Spleen (tissue), 11 donors: ENCODE data around the gene FOXC2. TPM values are rescaled to one million over a fixed set of nuclear protein-coding genes. Genes with fewer than 3 reads are reported as not detected.

ENCODE experiments used
- DNase-seq: peaks from one replicate; pipeline ENCODE4 v3.0.0-alpha.2; 2020
- H3K27ac ChIP-seq, 8 donors: fragments of 200-600 bp; sonication (generic) in 7 of 8; 1 replicate in 4 of 8; 2 replicates in 4 of 8; pipeline versions ENCODE4 v1.5.0 to v1.8.0; 2016 to 2021; ENCODE audit warnings: inconsistent platforms in 4 of 8, mild to moderate bottlenecking in 4 of 8, moderate library complexity in 1 of 8
- H3K27me3 ChIP-seq, 7 donors: fragments of 200-600 bp; sonication (generic) in 6 of 7; replicated peaks in 1 of 7; 1 replicate in 4 of 7; 2 replicates in 3 of 7; pipeline versions ENCODE4 v1.5.0 to v1.8.0; 2016 to 2021; ENCODE audit warnings: inconsistent platforms in 3 of 7, mild to moderate bottlenecking in 1 of 7
- H3K36me3 ChIP-seq, 6 donors: fragments of 200-600 bp; sonication (generic) in 5 of 6; 1 replicate in 4 of 6; 2 replicates in 2 of 6; pipeline versions ENCODE4 v1.5.0 to v1.8.0; 2016 to 2021; ENCODE audit warnings: inconsistent platforms in 2 of 6
- H3K4me1 ChIP-seq, 6 donors: fragments of 200-600 bp; sonication (generic) in 5 of 6; 1 replicate in 3 of 6; 2 replicates in 3 of 6; pipeline versions ENCODE4 v1.5.0 to v1.8.0; 2016 to 2021; ENCODE audit warnings: inconsistent platforms in 3 of 6
- H3K4me3 ChIP-seq, 8 donors: fragments of 200-600 bp; sonication (generic) in 7 of 8; 1 replicate in 4 of 8; 2 replicates in 4 of 8; pipeline versions ENCODE4 v1.5.0 to v1.8.0; 2016 to 2021; ENCODE audit warnings: inconsistent platforms in 4 of 8, mild to moderate bottlenecking in 4 of 8, moderate library complexity in 2 of 8
- H3K9me3 ChIP-seq, 8 donors: fragments of 200-600 bp; sonication (generic) in 7 of 8; 1 replicate in 4 of 8; 2 replicates in 4 of 8; pipeline versions ENCODE4 v1.5.0 to v1.8.0; 2016 to 2021; ENCODE audit warnings: inconsistent platforms in 4 of 8
- POLR2A ChIP-seq, 3 donors: fragments of 450-650 bp; IDR thresholded peaks; one replicate each; pipeline ENCODE4 v1.5.1; 2017; ENCODE audit warnings: antibody characterized with exemption in 3 of 3, mild to moderate bottlenecking in 1 of 3
- POLR2AphosphoS5 ChIP-seq, 3 donors: sonication (generic); formaldehyde crosslinking; IDR thresholded peaks; one replicate each; pipeline ENCODE4 v1.5.1; 2017; ENCODE audit warnings: antibody characterized with exemption in 3 of 3
- WGBS, 5 donors: extraction: QIAGEN DNeasy Blood & Tissue Kit in 3 of 5; methylation state at CpG; one replicate each; pipeline versions ENCODE4 v1.1.5 to v1.1.7; 2013 to 2018; 5-methylcytosine and 5-hydroxymethylcytosine counted together
- intact Hi-C: fragments of 100-400 bp; cut with DNase I; formaldehyde crosslinking; loops from one replicate; pipeline ENCODE4 v1.15.0; 2023; ENCODE audit warnings: low total_unique reads
- polyA plus RNA-seq, 3 donors: library from polyadenylated mRNA; stranded (reverse); fragments of 200-250 nt; gene quantifications; one replicate each; pipeline ENCODE4 v1.2.1, GENCODE V29; 2013
- total RNA-seq, 7 donors: library from RNA; depleted of rRNA in 3 of 7; stranded (reverse); fragments of >200 nt in 3 of 7; fragmentation: NEBNext Ultra II Directional in 4 of 7; extraction: Animal tissue kit (Norgen Biotek cat#: 25700) in 4 of 7; gene quantifications; one replicate each; pipeline versions ENCODE4 v1.1.0 to v1.2.1, GENCODE V29; 2016 to 2021
- TF ChIP-seq, protein P1 (sequence below), 11 experiments: fragments of 200-600 bp in 7 of 11; fragments of 450-650 bp in 4 of 11; sonication (generic) in 4 of 11; IDR thresholded peaks in 8 of 11; conservative IDR thresholded peaks in 3 of 11; 1 replicate in 7 of 11; 2 replicates in 4 of 11; pipeline versions ENCODE4 v1.4.0 to v1.8.0; 2016 to 2021; ENCODE audit warnings: antibody characterized with exemption in 11 of 11, inconsistent platforms in 4 of 11, mild to moderate bottlenecking in 1 of 11
- donor health status: healthy with polysubstance abuse.
- donor health status: DM: no; HTN: no; CAD: no; lungs with moderate emphysema.
- donor health status: DM: no; HTN: no; CAD: no.
- donor health status: Bipolar disorder and iron deficiency.
- donor health status: healthy.
- donor health status: DM: no; HTN: no; CAD: no.
- donor health status: DM: yes; HTN: yes; CAD: no.

FOXC2 gene
- total and polyA plus RNA-seq, 10 donors, result 0.05 to 0.10 TPM; not detected in 8

DNA sequence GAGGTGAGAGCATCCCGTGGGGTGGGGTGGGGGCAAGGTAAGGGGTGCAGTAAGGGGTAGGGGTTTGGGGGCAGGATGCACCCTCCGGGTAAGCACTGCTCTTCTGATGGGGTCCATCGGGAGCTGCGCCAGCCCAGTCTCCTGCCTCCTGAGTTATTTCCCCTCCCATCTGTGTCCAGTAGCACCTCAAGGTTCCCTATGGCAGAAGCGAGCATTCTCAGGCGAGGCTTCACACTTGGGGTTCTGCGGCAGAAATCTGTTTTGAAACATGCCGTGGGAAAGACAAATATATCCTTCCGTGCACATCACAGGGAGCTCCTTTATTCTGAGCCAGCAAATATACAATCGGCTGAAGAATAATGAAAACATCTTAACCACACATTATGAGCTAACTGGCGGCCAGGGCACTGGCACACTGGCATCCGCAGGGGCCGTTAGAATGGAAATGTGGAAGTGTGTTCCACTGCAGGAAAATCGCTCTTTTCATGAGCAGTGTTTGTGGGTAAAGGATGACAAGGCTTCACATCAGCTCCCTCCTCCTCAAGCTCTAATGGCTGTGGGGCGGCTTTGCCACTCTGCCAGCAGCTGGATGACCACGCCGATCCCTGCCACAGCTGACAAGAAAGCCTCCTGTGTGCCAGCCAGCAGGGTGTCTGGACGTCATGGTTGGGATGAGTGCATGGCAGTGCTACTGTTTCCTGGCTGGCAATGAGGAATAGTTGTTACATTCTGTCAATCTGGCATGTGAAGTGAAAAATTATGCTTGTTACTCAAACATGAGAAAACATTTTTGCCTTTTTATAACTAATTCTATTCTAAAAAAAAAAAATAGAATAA is 31.6 kb upstream of the FOXC2 start:
- 90 to 91% (median 90%) methylated on average over 18 of the region's 18 CpGs for WGBS, 5 donors
- intact Hi-C loops, result no loop called here
- TF ChIP-seq, protein P1, sequence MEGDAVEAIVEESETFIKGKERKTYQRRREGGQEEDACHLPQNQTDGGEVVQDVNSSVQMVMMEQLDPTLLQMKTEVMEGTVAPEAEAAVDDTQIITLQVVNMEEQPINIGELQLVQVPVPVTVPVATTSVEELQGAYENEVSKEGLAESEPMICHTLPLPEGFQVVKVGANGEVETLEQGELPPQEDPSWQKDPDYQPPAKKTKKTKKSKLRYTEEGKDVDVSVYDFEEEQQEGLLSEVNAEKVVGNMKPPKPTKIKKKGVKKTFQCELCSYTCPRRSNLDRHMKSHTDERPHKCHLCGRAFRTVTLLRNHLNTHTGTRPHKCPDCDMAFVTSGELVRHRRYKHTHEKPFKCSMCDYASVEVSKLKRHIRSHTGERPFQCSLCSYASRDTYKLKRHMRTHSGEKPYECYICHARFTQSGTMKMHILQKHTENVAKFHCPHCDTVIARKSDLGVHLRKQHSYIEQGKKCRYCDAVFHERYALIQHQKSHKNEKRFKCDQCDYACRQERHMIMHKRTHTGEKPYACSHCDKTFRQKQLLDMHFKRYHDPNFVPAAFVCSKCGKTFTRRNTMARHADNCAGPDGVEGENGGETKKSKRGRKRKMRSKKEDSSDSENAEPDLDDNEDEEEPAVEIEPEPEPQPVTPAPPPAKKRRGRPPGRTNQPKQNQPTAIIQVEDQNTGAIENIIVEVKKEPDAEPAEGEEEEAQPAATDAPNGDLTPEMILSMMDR (IDR thresholded peaks at IDR 0.05 in 8 of 11, conservative IDR thresholded peaks at IDR 0.05 in 3 of 11), result no peak
- no peak for TF ChIP-seq POLR2A (IDR thresholded peaks at IDR 0.05)
- TF ChIP-seq POLR2AphosphoS5 (IDR thresholded peaks at IDR 0.05), result no peak
- Histone ChIP-seq H3K27me3 (no peaks in the 10 kb centered on the region), H3K27ac (no peak overlapping the region), H3K36me3 (peaks cover 0 to 100% (median 59%) of the 10 kb centered on the region in 6 donors), H3K4me3 (no peak overlapping the region), H3K9me3 (no peaks in the 10 kb centered on the region), H3K4me1 (no peaks in the 10 kb centered on the region)
- DNase-seq, result no peak

DNA sequence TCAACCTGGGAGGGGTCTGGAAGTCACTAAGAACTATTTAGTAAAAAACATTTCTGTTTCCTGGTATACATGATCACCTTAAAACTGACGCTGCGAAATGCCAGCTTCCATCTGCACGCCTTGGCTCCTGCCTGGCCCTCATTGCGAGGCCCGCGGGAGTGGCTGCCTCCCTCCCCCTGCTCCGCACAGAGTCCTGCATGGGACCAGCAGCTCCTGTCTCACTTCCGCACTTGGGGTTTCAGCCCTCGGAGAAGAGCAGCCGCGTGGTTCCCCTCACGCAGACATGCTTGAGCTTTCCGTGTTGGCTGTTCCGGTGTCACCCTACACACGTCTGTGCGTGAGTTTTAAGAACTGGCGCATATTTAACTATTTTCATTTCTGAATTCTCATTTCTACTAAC is 30.0 kb upstream of the FOXC2 start:
- TF ChIP-seq POLR2A (IDR thresholded peaks at IDR 0.05) (no peak), POLR2AphosphoS5 (IDR thresholded peaks at IDR 0.05) (no peak)
- TF ChIP-seq, protein P1 (IDR thresholded peaks at IDR 0.05 in 8 of 11, conservative IDR thresholded peaks at IDR 0.05 in 3 of 11), result no peak
- Histone ChIP-seq H3K36me3 (peaks cover 0 to 100% (median 69%) of the 10 kb centered on the region in 6 donors), H3K27me3 (no peaks in the 10 kb centered on the region), H3K4me1 (no peaks in the 10 kb centered on the region), H3K27ac (no peak overlapping the region), H3K9me3 (no peaks in the 10 kb centered on the region), H3K4me3 (no peak overlapping the region)
- no peak for DNase-seq
- WGBS, 5 donors, result 95 to 98% (median 96%) methylated on average over 17 of the region's 17 CpGs
- intact Hi-C loops, result no loop called here

DNA sequence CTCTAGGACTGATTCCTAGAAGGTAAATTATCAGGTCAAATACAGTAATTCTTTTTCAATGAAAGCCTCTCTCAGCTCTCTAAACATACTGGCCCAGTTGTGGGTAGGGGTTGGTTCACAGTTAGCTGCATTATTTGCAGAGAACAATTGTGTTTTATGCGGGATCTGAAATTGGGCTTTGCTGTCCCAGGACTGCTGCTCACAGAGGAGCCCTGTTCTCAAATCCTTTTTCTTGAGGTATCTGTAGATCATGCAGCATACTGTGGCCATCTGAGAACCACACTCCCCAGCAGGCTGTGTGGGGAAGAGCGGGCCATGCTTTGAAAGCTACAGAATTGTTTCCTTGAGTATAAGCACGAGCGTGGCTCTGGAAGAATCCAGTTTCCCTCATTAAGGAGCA is 29.1 kb upstream of the FOXC2 start:
- H3K27me3 ChIP-seq, result no peaks in the 10 kb centered on the region
- H3K9me3 ChIP-seq, result no peaks in the 10 kb centered on the region
- peaks cover 0 to 100% (median 70%) of the 10 kb centered on the region in 6 donors for H3K36me3 ChIP-seq
- TF ChIP-seq POLR2A (IDR thresholded peaks at IDR 0.05) (no peak), POLR2AphosphoS5 (IDR thresholded peaks at IDR 0.05) (no peak)
- TF ChIP-seq, protein P1 (IDR thresholded peaks at IDR 0.05 in 8 of 11, conservative IDR thresholded peaks at IDR 0.05 in 3 of 11), result no peak
- H3K4me1 ChIP-seq, result no peaks in the 10 kb centered on the region
- DNase-seq, result no peak
- no peak overlapping the region for H3K4me3 ChIP-seq
- no peak overlapping the region for H3K27ac ChIP-seq
- intact Hi-C loops, result no loop called here
- 92 to 99% (median 97%) methylated on average over 4 of the region's 4 CpGs for WGBS, 5 donors

DNA sequence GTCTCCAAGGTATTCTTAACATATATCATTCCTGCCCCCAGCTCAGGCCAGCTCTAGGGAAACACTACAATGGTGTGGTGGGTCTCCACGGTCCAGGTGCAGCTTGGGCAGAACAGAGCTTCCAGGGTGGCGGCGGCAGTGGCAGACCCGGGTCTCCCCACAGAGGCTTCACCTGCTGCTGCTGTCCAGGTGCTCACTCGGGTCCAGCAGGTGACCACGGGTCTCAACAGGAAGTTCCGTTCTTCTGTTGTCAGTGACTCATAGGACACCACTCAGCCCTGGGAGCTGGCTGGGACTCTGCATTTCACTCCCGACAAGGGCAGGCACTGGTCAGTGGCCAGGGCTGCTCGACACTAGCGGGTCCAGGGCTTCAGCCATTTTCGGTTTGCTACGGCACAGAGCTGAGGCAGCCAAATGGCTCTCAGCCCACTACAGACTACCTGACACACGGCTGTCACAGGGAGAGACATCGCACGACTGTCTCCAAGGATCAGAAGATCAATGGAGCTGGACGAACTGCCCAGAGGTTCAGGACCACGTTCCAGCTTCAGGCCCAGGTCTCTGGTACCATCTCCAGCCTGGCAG is 28.3 kb upstream of the FOXC2 start:
- intact Hi-C loops, result no loop called here
- no peaks in the 10 kb centered on the region for H3K9me3 ChIP-seq
- no peak overlapping the region for H3K27ac ChIP-seq
- H3K4me1 ChIP-seq, result no peaks in the 10 kb centered on the region
- no peak overlapping the region for H3K4me3 ChIP-seq
- H3K36me3 ChIP-seq, result peaks cover 0 to 100% (median 74%) of the 10 kb centered on the region in 6 donors
- no peak for TF ChIP-seq POLR2A (IDR thresholded peaks at IDR 0.05)
- no peak for TF ChIP-seq POLR2AphosphoS5 (IDR thresholded peaks at IDR 0.05)
- TF ChIP-seq, protein P1 (IDR thresholded peaks at IDR 0.05 in 8 of 11, conservative IDR thresholded peaks at IDR 0.05 in 3 of 11), result no peak
- H3K27me3 ChIP-seq, result no peaks in the 10 kb centered on the region
- 90 to 97% (median 94%) methylated on average over 7 to 17 of the region's 17 CpGs for WGBS, 5 donors
- no peak for DNase-seq
